CD4-positive, CD25-positive, alpha-beta regulatory T cell (primary cell): ENCODE results near the gene RYR2. TPM values are rescaled to one million over a fixed set of nuclear protein-coding genes. Genes with fewer than 3 reads are reported as not detected.
A peak's percentile ranks its signal among the peaks of the same experiment; 100 is the strongest.

Experiments used
- ATAC-seq, 2 donors: fragments of 150-1000 bp; cut with Tn5 transposase; one replicate each; pipeline ENCODE4 v1.10.0; 2021; ENCODE audit warnings: low read depth in 2 of 2, moderate number of reproducible peaks in 2 of 2, moderate library complexity in 1 of 2
- DNase-seq, 3 donors: peaks; one replicate each; pipeline versions ENCODE4 v3.0.0 to v3.0.0-alpha.2; 2012 to 2022; ENCODE audit warnings: mixed read lengths in 1 of 3
- H3K27ac ChIP-seq: one replicate; pipeline ENCODE4 v1.7.0; 2013; ENCODE audit warnings: mild to moderate bottlenecking, low read length; ENCODE audit not compliant: insufficient read depth, poor library complexity, severe bottlenecking
- H3K27me3 ChIP-seq: one replicate; pipeline ENCODE4 v1.7.0; 2013; ENCODE audit warnings: low read length; ENCODE audit not compliant: control insufficient read depth, insufficient read depth
- H3K36me3 ChIP-seq: one replicate; pipeline ENCODE4 v1.7.0; 2013; ENCODE audit warnings: mild to moderate bottlenecking, low read length, moderate library complexity; ENCODE audit not compliant: control insufficient read depth, insufficient read depth
- H3K4me1 ChIP-seq: 2 replicates; pipeline ENCODE4 v1.7.0; 2013; ENCODE audit warnings: mild to moderate bottlenecking, low read length; ENCODE audit not compliant: insufficient read depth, control insufficient read depth, poor library complexity, severe bottlenecking
- H3K4me3 ChIP-seq: one replicate; pipeline ENCODE4 v1.7.0; 2013; ENCODE audit warnings: low read depth, mild to moderate bottlenecking, low read length, moderate library complexity
- H3K9me3 ChIP-seq, 2 experiments: 1 replicate in 1 of 2; 2 replicates in 1 of 2; pipeline ENCODE4 v1.7.0; 2013; ENCODE audit warnings: low read length in 2 of 2, mild to moderate bottlenecking in 1 of 2, moderate library complexity in 1 of 2; ENCODE audit not compliant: control insufficient read depth in 2 of 2
- H3K27ac Mint-ChIP-seq, 3 donors: one replicate each; pipeline ENCODE4 v1.8.0; 2020 to 2022; ENCODE audit warnings: mild to moderate bottlenecking in 3 of 3, mixed read lengths in 3 of 3, moderate library complexity in 2 of 3
- H3K27me3 Mint-ChIP-seq: one replicate; pipeline ENCODE4 v1.8.0; 2022; ENCODE audit warnings: mild to moderate bottlenecking, mixed read lengths
- H3K36me3 Mint-ChIP-seq: one replicate; pipeline ENCODE4 v1.8.0; 2020; ENCODE audit warnings: mixed read lengths
- H3K4me1 Mint-ChIP-seq, 4 donors: one replicate each; pipeline ENCODE4 v1.8.0; 2020 to 2022; ENCODE audit warnings: mixed read lengths in 4 of 4, mild to moderate bottlenecking in 1 of 4
- H3K4me3 Mint-ChIP-seq, 4 donors: one replicate each; pipeline ENCODE4 v1.8.0; 2020 to 2022; ENCODE audit warnings: mild to moderate bottlenecking in 4 of 4, mixed read lengths in 4 of 4, moderate library complexity in 3 of 4
- H3K9me3 Mint-ChIP-seq, 7 donors: one replicate each; pipeline ENCODE4 v1.8.0; 2020 to 2022; ENCODE audit warnings: mixed read lengths in 7 of 7, mild to moderate bottlenecking in 3 of 7, moderate library complexity in 2 of 7
- polyA plus RNA-seq, 4 donors: library from polyadenylated mRNA; unstranded; fragments of 300-500 nt; fragmentation: Illumina TruSeq; gene quantifications; one replicate each; pipeline ENCODE4 v1.2.3, GENCODE V29; 2021
- total RNA-seq: library from RNA; stranded (reverse); gene quantifications from one replicate; pipeline ENCODE4 v1.2.3, GENCODE V29; 2022

Gene RYR2
- total and polyA plus RNA-seq, 5 donors from 2014 or later, result 0.02 to 0.40 TPM; not detected in 3

DNA sequence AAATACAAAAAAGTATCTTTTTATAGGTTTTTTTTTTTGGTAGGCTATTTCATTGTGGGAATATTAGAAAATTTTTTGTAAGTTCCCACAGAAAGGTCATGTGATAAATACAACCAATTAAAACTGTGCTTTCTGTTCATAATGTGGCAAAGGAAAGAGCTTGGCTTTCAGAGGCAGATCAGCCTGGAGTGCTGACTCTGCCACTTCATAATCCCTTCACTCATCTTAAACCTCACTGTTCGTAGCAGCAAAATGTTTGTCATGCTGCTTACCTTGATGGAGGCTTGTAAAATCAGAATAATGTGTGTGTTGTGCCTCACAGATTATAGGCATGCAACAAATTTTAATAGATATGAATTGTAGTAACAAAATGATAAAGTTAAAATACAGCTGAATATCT is 671.9 kb downstream of the RYR2 start:
- Histone ChIP-seq H3K36me3 (no peaks in the 10 kb centered on the region), H3K27me3 (no peaks in the 10 kb centered on the region), H3K4me1 (no peaks in the 10 kb centered on the region), H3K4me3 (no peak overlapping the region), H3K9me3 (no peaks in the 10 kb centered on the region), H3K27ac (no peak overlapping the region)
- Mint-ChIP-seq H3K36me3 (no peaks in the 10 kb centered on the region), H3K27me3 (no peaks in the 10 kb centered on the region), H3K4me1 (no peaks in the 10 kb centered on the region), H3K4me3 (no peak overlapping the region), H3K9me3 (peaks cover 0 to 7% (median 2%) of the 10 kb centered on the region in 7 donors), H3K27ac (no peak overlapping the region)
- no peak for DNase-seq
- no peak for ATAC-seq

DNA sequence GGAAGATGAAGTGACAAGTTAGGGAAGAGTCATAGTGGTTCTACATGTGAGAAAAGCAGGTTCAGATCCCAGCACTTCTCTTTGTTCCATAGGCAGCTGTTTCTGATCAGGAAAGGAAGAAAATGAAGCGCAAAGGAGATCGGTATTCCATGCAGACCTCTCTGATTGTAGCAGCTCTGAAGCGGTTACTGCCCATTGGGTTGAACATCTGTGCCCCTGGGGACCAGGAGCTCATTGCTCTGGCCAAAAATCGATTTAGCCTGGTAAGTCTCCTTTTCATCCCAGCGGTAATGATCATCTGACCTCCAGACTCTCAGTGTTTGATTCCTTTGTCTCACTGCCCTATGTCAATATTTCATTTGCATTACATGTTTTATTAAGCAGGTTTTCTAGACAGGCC is 675.1 kb downstream of the RYR2 start:
- Histone ChIP-seq H3K4me3 (no peak overlapping the region), H3K9me3 (no peaks in the 10 kb centered on the region), H3K36me3 (no peaks in the 10 kb centered on the region), H3K27ac (no peak overlapping the region), H3K27me3 (no peaks in the 10 kb centered on the region), H3K4me1 (no peaks in the 10 kb centered on the region)
- ATAC-seq (no peak), DNase-seq (no peak)
- Mint-ChIP-seq H3K36me3 (no peaks in the 10 kb centered on the region), H3K27ac (no peak overlapping the region), H3K9me3 (peaks cover 0 to 5% (median 0%) of the 10 kb centered on the region in 7 donors), H3K4me1 (no peaks in the 10 kb centered on the region), H3K27me3 (no peaks in the 10 kb centered on the region), H3K4me3 (no peak overlapping the region)

DNA sequence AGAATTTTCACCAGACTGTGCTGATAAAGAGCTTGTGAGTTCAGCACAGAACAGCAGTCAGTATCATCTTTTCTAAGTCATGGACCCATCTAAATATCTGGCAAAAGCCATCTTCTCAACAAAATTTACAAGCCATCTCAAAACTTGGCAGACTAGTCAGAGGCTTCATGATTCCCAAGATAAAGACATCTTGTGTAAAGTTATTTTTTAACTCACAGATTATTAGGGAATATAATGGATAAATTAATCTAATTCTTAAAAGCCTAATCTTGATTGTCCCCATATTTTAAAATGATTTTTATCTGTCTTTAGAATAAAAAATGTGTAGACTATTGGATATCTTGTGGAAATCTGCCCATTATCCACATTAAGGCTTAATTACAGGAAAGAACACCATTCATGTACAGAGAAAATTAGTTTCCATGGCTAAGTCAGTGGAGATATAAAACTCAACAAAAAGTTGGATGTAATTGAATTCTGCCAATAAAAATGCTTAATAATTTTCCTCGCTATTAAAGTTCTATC is 688.9 kb downstream of the RYR2 start:
- Histone ChIP-seq H3K4me3 (no peak overlapping the region), H3K9me3 (no peaks in the 10 kb centered on the region), H3K36me3 (no peaks in the 10 kb centered on the region), H3K4me1 (no peaks in the 10 kb centered on the region), H3K27me3 (no peaks in the 10 kb centered on the region), H3K27ac (no peak overlapping the region)
- Mint-ChIP-seq H3K9me3 (peaks cover 0 to 14% (median 4%) of the 10 kb centered on the region in 7 donors), H3K27ac (no peak overlapping the region), H3K36me3 (no peaks in the 10 kb centered on the region), H3K4me1 (no peaks in the 10 kb centered on the region), H3K27me3 (no peaks in the 10 kb centered on the region), H3K4me3 (no peak overlapping the region)
- DNase-seq (no peak), ATAC-seq (no peak)

DNA sequence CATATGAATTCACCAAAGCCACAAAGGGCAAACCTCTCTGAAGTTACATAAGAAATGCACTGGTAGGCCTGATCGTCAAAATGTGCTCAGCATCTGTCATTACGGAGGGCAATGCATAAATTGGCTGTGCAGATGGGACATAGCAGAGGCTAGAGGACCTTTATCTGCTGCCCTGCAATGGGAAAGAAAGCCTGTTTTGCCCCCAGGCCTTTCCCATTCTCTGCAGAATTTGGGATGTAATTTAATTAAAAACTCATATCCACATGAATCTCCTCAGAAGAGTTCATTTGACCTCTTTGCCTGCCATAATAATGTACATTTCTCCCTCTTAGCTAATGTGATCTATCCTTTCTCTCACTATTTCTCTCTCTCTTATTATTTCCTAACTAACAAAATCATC is 690.7 kb downstream of the RYR2 start:
- no peak overlapping the region for H3K4me3 ChIP-seq
- Mint-ChIP-seq H3K4me3 (no peak overlapping the region), H3K36me3 (no peaks in the 10 kb centered on the region), H3K4me1 (no peaks in the 10 kb centered on the region), H3K27me3 (no peaks in the 10 kb centered on the region), H3K9me3 (peaks cover 0 to 14% (median 4%) of the 10 kb centered on the region in 7 donors), H3K27ac (no peak overlapping the region)
- ATAC-seq (no peak), DNase-seq (no peak)
- no peaks in the 10 kb centered on the region for H3K9me3 ChIP-seq
- H3K27me3 ChIP-seq, result no peaks in the 10 kb centered on the region
- H3K4me1 ChIP-seq, result no peaks in the 10 kb centered on the region
- H3K27ac ChIP-seq, result no peak overlapping the region
- no peaks in the 10 kb centered on the region for H3K36me3 ChIP-seq

DNA sequence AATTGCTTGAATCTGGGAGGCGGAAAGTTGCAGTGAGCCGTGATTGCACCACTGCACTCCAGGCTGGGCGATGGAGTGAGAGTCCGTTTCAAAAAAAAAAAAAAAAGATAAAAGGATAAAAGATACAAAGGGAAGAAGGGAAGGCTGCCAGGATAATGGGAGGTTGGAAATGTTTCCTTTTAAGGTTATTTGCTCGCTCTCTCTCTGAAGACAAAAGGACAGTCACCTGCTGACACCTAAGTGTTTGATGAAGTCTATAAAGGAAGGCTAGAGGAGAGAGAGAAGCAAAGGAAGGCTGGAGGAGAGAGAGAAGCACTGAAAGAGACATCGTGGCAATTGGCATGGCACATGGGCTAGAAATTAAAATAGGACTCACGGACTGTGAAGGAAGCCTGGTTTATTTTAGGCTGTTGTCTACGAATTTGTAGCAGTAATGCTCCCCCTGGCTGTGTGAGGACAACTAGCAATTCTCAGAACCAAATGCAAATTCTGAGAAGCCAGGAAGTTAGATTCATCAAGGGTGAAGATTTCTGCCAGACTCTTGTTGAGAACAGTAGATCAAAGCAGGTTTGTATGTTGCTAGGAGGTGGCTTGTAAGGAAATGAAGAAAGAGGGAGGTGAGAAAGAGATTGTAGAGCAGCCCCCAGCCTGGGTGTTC is 694.5 kb downstream of the RYR2 start:
- no peaks in the 10 kb centered on the region for H3K9me3 ChIP-seq
- Mint-ChIP-seq H3K9me3 (peaks cover 0 to 14% (median 4%) of the 10 kb centered on the region in 7 donors), H3K4me1 (no peaks in the 10 kb centered on the region), H3K27ac (peak overlapping the region in 1 of 3 donors; percentile 94), H3K4me3 (peak overlapping the region in 1 of 4 donors; percentile 23), H3K36me3 (no peaks in the 10 kb centered on the region), H3K27me3 (no peaks in the 10 kb centered on the region)
- no peaks in the 10 kb centered on the region for H3K36me3 ChIP-seq
- no peaks in the 10 kb centered on the region for H3K4me1 ChIP-seq
- no peaks in the 10 kb centered on the region for H3K27me3 ChIP-seq
- H3K27ac ChIP-seq, result no peak overlapping the region
- DNase-seq, result peak in 2 of 3 donors; percentile 15 to 74
- peak; percentile 42 to 61 for ATAC-seq
- no peak overlapping the region for H3K4me3 ChIP-seq

DNA sequence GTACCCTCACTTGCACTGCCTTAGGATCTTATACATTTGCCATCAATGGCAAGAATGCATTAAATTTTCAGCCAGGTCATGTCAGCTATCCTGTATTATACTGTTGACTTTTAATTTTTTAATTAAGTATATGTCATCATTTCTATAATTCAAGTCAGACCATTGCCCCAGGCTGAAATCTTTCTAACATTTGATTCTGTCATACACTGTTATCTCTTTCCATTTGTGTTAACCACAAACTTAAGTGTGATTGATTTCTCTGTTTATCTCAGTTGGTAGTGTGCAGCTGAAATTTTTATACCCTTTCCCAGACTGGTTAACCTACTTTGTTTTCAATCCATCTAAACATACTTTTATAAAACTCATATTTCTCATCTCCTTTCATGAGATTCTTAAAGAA is 695.5 kb downstream of the RYR2 start:
- no peak for ATAC-seq
- H3K27ac ChIP-seq, result no peak overlapping the region
- Mint-ChIP-seq H3K4me1 (no peaks in the 10 kb centered on the region), H3K36me3 (no peaks in the 10 kb centered on the region), H3K27me3 (no peaks in the 10 kb centered on the region), H3K27ac (no peak overlapping the region), H3K9me3 (peaks cover 0 to 14% (median 3%) of the 10 kb centered on the region in 7 donors), H3K4me3 (no peak overlapping the region)
- H3K9me3 ChIP-seq, result no peaks in the 10 kb centered on the region
- H3K27me3 ChIP-seq, result no peaks in the 10 kb centered on the region
- H3K4me3 ChIP-seq, result no peak overlapping the region
- H3K4me1 ChIP-seq, result no peaks in the 10 kb centered on the region
- H3K36me3 ChIP-seq, result no peaks in the 10 kb centered on the region
- no peak for DNase-seq

DNA sequence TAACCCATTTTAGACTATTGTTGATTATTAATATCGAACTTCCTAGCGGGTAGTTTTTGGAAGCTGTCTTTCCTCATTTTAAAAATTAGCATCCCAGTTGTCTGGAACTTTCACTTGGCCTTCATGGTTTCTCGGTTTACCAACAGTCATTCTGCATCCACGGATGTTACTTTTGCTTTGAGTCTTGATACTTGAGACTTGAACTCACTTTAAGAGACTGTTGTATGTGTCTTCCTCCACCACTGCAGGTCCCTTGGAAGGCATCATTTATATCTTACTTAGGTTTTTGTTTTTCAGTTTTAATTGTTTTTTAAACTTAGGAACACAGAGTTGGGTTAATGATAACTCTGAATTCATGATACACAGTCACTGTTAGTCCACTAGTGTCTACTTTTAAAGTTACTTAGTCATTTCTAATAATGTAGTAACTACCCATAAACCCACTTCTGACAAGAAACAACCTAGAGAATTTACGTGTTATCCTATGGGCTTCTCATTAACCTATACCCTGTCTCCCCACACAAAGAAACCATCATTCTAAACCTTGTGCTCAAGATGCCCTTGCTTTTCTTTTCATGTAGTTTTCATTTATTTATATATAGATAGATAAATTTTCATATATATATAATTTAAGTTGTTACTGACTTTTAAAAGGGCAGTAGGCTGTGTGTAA is 696.1 kb downstream of the RYR2 start:
- no peak for ATAC-seq
- H3K9me3 Mint-ChIP-seq, result peaks cover 0 to 14% (median 3%) of the 10 kb centered on the region in 7 donors
- H3K27me3 Mint-ChIP-seq, result no peaks in the 10 kb centered on the region
- H3K36me3 ChIP-seq, result no peaks in the 10 kb centered on the region
- no peak overlapping the region for H3K27ac ChIP-seq
- H3K36me3 Mint-ChIP-seq, result no peaks in the 10 kb centered on the region
- no peaks in the 10 kb centered on the region for H3K9me3 ChIP-seq
- no peak for DNase-seq
- no peak overlapping the region for H3K4me3 Mint-ChIP-seq
- H3K27ac Mint-ChIP-seq, result no peak overlapping the region
- H3K27me3 ChIP-seq, result no peaks in the 10 kb centered on the region
- no peaks in the 10 kb centered on the region for H3K4me1 Mint-ChIP-seq
- no peak overlapping the region for H3K4me3 ChIP-seq
- no peaks in the 10 kb centered on the region for H3K4me1 ChIP-seq

DNA sequence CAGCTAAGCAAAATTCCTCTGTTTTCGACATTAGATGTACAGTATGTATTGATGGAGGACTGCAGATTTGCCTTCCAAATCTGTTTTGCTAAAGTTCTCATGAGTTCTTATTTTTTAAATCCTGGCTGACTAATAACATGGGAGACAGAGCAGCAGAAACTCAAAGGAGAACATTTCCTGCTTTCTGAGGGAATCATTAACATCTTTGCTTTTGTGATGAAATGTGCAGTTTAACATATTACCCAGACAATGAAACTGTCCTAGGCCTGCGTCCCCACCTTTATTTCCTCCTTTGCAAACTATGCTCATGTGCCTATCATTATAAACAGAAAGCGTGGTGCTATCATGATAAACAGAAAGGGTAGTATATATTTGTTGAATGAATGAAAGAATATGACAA is 698.9 kb downstream of the RYR2 start:
- Mint-ChIP-seq H3K9me3 (peaks cover 0 to 6% (median 4%) of the 10 kb centered on the region in 7 donors), H3K36me3 (no peaks in the 10 kb centered on the region), H3K27ac (no peak overlapping the region), H3K4me1 (no peaks in the 10 kb centered on the region), H3K4me3 (no peak overlapping the region), H3K27me3 (no peaks in the 10 kb centered on the region)
- no peaks in the 10 kb centered on the region for H3K36me3 ChIP-seq
- ATAC-seq, result no peak
- no peaks in the 10 kb centered on the region for H3K9me3 ChIP-seq
- no peak overlapping the region for H3K4me3 ChIP-seq
- DNase-seq, result no peak
- no peaks in the 10 kb centered on the region for H3K4me1 ChIP-seq
- H3K27ac ChIP-seq, result no peak overlapping the region
- H3K27me3 ChIP-seq, result no peaks in the 10 kb centered on the region
